Esophagus squamous epithelium (tissue), 5 donors: ENCODE data around the gene POLL. TPM values are rescaled to one million over a fixed set of nuclear protein-coding genes. Genes with fewer than 3 reads are reported as not detected.
"Not testable (repeated sequence)": the region's sequence is repeated elsewhere in the genome, so short reads cannot be mapped to it uniquely, and the experiment has no call there.

Experiments
- DNase-seq: peaks from one replicate; lab custom pipeline; 2025; lab: John Stamatoyannopoulos, UW
- H3K27ac ChIP-seq, 4 donors: fragments of 200-600 bp; sonication (generic); one replicate each; pipeline ENCODE4 v1.5.1; 2016 to 2019; ENCODE audit warnings: mild to moderate bottlenecking in 1 of 4
- H3K27me3 ChIP-seq, 4 donors: fragments of 200-600 bp; sonication (generic); 1 replicate in 3 of 4; 2 replicates in 1 of 4; pipeline versions ENCODE4 v1.5.1 to v1.6.0; 2017 to 2021; ENCODE audit warnings: antibody characterized with exemption in 1 of 4
- H3K36me3 ChIP-seq, 3 donors: fragments of 200-600 bp; sonication (generic); one replicate each; pipeline ENCODE4 v1.5.1; 2016 to 2019
- H3K4me1 ChIP-seq, 3 donors: fragments of 200-600 bp; sonication (generic); one replicate each; pipeline ENCODE4 v1.5.1; 2017 to 2019
- H3K4me3 ChIP-seq, 4 donors: fragments of 200-600 bp; sonication (generic); 1 replicate in 3 of 4; 2 replicates in 1 of 4; pipeline ENCODE4 v1.5.1; 2016 to 2019; ENCODE audit warnings: mild to moderate bottlenecking in 2 of 4, moderate library complexity in 1 of 4
- H3K9me3 ChIP-seq, 3 donors: fragments of 200-600 bp; sonication (generic); one replicate each; pipeline ENCODE4 v1.5.1; 2016 to 2019
- CTCF ChIP-seq, 6 experiments: fragments of 450-650 bp in 4 of 6; fragments of 200-600 bp in 2 of 6; sonication (generic) in 2 of 6; IDR thresholded peaks; one replicate each; pipeline ENCODE4 v1.5.1; 2016 to 2019; ENCODE audit warnings: antibody characterized with exemption in 6 of 6, mild to moderate bottlenecking in 4 of 6, moderate library complexity in 4 of 6
- POLR2A ChIP-seq, 4 donors: fragments of 450-650 bp; IDR thresholded peaks; one replicate each; pipeline ENCODE4 v1.6.1; 2017; ENCODE audit warnings: antibody characterized with exemption in 4 of 4, mild to moderate bottlenecking in 4 of 4, moderate library complexity in 3 of 4
- WGBS, 2 donors: methylation state at CpG; one replicate each; pipeline ENCODE4 v1.1.5; 2018; 5-methylcytosine and 5-hydroxymethylcytosine counted together
- intact Hi-C: fragments of 100-400 bp; cut with DNase I; formaldehyde crosslinking; loops from one replicate; pipeline ENCODE4 v1.15.0; 2022
- total RNA-seq, 4 donors: library from RNA; depleted of rRNA; stranded (reverse); fragments of >200 nt; gene quantifications; one replicate each; pipeline ENCODE4 v1.1.0, GENCODE V29; 2016
- donor health status: DM: yes; HTN: yes; CAD: no.

Gene POLL
- 10 to 100 TPM; 10.5 to 23.7 (median 15.0) TPM for total RNA-seq

- Histone ChIP-seq H3K4me1 (peaks cover 15 to 28% (median 17%) of the 10 kb centered on the region in 3 donors), H3K9me3 (no peaks in the 10 kb centered on the region), H3K27ac (peak within 1 kb of the TSS; percentile 77 to 85 (median 78)), H3K4me3 (peak within 1 kb of the TSS; percentile 77 to 98 (median 94)), H3K36me3 (peaks cover 0 to 30% (median 2%) of the 10 kb centered on the region in 3 donors), H3K27me3 (no peaks in the 10 kb centered on the region)
- TF ChIP-seq CTCF (IDR thresholded peaks at IDR 0.05) (no peak), POLR2A (IDR thresholded peaks at IDR 0.05) (peak in 1 of 4 donors; percentile 38)
- 1 to 2% methylated on average over 18 to 45 of the region's 50 CpGs for WGBS, 2 donors
- intact Hi-C loops, result no loop called here
- peak; percentile 84 for DNase-seq
These were observed at the start of gene POLL, which contains the start of gene DPCD for GRCh38 chr10:101587725-101588653. Gene POLL, minus strand, starts transcription at chr10:101588257. Its CDS starts 897 bp downstream, at chr10:101587360. Gene DPCD, plus strand, starts transcription at chr10:101588321. Its CDS starts 16 bp downstream, at chr10:101588337.

- peaks cover 0 to 82% (median 0%) of the 10 kb centered on the region in 3 donors for H3K36me3 ChIP-seq
- H3K4me1 ChIP-seq, H3K27me3 ChIP-seq, H3K9me3 ChIP-seq, H3K27ac ChIP-seq, DNase-seq, intact Hi-C loops, H3K4me3 ChIP-seq: not testable (repeated sequence)
- 89 to 98% methylated on average over 4 of the region's 4 CpGs for WGBS, 2 donors
These were observed 45.5 kb upstream of the POLL start for GRCh38 chr10:101633510-101633909.

GRCh38 chr10:101631821-101632475 is 43.9 kb upstream of the POLL start:
- Histone ChIP-seq H3K9me3 (no peaks in the 10 kb centered on the region), H3K4me3 (no peak overlapping the region), H3K27ac (no peak overlapping the region), H3K4me1 (no peaks in the 10 kb centered on the region), H3K36me3 (peaks cover 0 to 82% (median 0%) of the 10 kb centered on the region in 3 donors), H3K27me3 (no peaks in the 10 kb centered on the region)
- WGBS, 2 donors, result 83 to 84% methylated on average over 6 of the region's 8 CpGs
- intact Hi-C loops, result no loop called here
- DNase-seq, result no peak
- no peak for TF ChIP-seq POLR2A (IDR thresholded peaks at IDR 0.05)
- no peak for TF ChIP-seq CTCF (IDR thresholded peaks at IDR 0.05)

GRCh38 chr10:101630633-101630920 is 42.5 kb upstream of the POLL start:
- no peak for DNase-seq
- intact Hi-C loops, result no loop called here
- no peaks in the 10 kb centered on the region for H3K9me3 ChIP-seq
- H3K36me3 ChIP-seq, result peaks cover 0 to 74% (median 0%) of the 10 kb centered on the region in 3 donors
- 100% methylated on average over 1 of the region's 1 CpG for WGBS, 2 donors
- H3K4me1 ChIP-seq, result peaks cover 0 to 13% (median 8%) of the 10 kb centered on the region in 3 donors
- TF ChIP-seq CTCF (IDR thresholded peaks at IDR 0.05) (no peak), POLR2A (IDR thresholded peaks at IDR 0.05) (no peak)
- H3K4me3 ChIP-seq, result no peak overlapping the region
- H3K27ac ChIP-seq, result no peak overlapping the region
- H3K27me3 ChIP-seq, result no peaks in the 10 kb centered on the region

GRCh38 chr10:101629837-101630632 is 42.0 kb upstream of the POLL start:
- DNase-seq, result no peak
- H3K4me1 ChIP-seq, result peaks cover 3 to 18% (median 13%) of the 10 kb centered on the region in 3 donors

More at GRCh38 chr10:101629837-101630632, 42.0 kb upstream of the POLL start:
- TF ChIP-seq CTCF (IDR thresholded peaks at IDR 0.05), result no peak
- TF ChIP-seq POLR2A (IDR thresholded peaks at IDR 0.05), result no peak
- Histone ChIP-seq H3K4me3 (no peak overlapping the region), H3K36me3 (peaks cover 0 to 71% (median 0%) of the 10 kb centered on the region in 3 donors), H3K9me3 (no peaks in the 10 kb centered on the region), H3K27me3 (no peaks in the 10 kb centered on the region), H3K27ac (no peak overlapping the region)
- WGBS, 2 donors, result 86% methylated on average over 11 to 13 of the region's 13 CpGs
- intact Hi-C loops, result no loop called here
